ENCODE results near the gene GAPVD1.
"Not testable (repeated sequence)": the region's sequence is repeated elsewhere in the genome, so short reads cannot be mapped to it uniquely, and the experiment has no call there.

The GAPVD1 gene

GRCh38 chr9:125304273-125304672 lies 42.6 kb downstream of the GAPVD1 start:
- no peak for DNase-seq (ENCODE audit: low spot score)

- no peak for DNase-seq (ENCODE audit: low spot score)
Observed at GRCh38 chr9:125312411-125312810, 50.8 kb downstream of the GAPVD1 start.

DNA sequence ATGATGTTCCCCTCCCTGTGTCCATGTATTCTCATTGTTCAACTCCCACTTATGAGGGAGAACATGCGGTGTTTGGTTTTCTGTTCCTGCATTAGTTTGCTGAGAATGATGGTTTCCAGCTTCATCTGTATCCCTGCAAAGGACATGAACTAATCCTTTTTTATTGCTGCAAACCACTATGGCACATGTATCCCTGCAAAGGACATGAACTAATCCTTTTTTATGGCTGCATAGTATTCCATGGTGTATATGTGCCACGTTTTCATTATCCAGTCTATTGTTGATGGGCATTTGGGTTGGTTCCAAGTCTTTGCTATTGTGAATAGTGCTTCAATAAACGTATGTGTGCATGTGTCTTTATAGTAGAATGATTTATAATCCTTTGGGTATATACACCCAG lies 54.7 kb downstream of the GAPVD1 start:
- not testable (repeated sequence) for DNase-seq (ENCODE audit: low spot score)

GRCh38 chr9:125317704-125318103 lies 56.1 kb downstream of the GAPVD1 start:
- DNase-seq (ENCODE audit: low spot score): no peak

- no peak for DNase-seq (ENCODE audit: low spot score)
Observed at GRCh38 chr9:125321496-125321895, 59.9 kb downstream of the GAPVD1 start.

GRCh38 chr9:125323615-125324014 lies 62.0 kb downstream of the GAPVD1 start:
- no peak for DNase-seq (ENCODE audit: low spot score)

- no peak for DNase-seq (ENCODE audit: low spot score)
Observed at GRCh38 chr9:125325826-125326225, 64.2 kb downstream of the GAPVD1 start.

DNA sequence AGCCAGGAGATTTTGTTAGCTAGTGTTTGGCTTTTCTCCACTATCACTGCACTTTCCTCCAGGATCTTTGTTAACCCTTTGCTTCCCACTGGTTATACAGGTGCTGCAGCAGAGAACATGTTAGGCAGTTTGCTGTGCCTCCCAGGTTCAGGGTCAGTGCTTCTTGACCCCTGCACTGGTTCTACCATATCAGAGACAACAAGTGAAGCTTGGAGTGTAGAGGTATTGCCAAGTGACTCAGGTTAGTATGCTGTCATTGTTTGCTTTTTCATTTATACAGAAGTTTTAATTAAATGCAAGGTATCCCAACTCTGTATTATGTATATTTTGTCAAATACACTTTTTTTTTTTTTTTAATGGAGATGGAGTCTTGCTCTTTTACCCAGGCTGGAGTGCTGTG lies 68.4 kb downstream of the GAPVD1 start:
- no peak for DNase-seq (ENCODE audit: low spot score)

- DNase-seq (ENCODE audit: low spot score): no peak
Observed at GRCh38 chr9:125330587-125330986, 69.0 kb downstream of the GAPVD1 start.

DNA sequence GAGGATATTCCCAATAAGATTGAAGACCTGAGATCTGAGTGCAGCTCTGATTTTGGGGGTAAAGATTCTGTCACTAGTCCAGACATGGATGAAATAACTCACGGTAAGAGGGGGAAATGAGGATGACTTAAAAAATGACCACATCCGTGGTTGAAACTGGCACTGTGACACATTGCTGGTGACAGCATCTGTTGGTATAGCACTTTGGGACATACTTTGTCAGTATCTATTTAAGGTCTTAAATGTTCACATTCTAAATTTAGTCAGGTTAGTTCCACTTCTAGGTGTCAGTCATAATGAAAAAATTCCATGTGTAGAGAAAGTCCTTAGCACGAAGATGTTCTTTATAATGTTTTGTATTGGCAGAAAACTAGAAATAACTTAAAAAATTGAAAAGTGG lies 70.9 kb downstream of the GAPVD1 start:
- DNase-seq (ENCODE audit: low spot score): no peak

DNA sequence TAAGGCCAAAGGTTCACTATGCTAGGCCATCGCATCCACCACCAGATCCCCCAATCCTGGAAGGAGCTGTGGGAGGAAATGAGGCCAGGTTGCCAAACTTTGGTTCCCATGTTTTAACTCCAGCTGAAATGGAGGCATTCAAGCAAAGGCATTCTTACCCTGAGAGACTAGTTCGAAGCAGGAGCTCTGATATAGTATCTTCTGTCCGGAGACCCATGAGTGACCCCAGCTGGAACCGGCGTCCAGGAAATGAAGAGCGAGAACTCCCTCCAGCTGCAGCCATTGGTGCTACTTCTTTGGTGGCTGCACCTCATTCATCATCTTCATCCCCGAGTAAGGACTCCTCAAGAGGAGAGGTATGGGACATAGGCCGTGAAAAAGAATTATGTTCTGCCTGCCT lies 75.6 kb downstream of the GAPVD1 start:
- DNase-seq (ENCODE audit: low spot score): no peak

- no peak for DNase-seq (ENCODE audit: low spot score)
Observed at GRCh38 chr9:125338929-125339328, 77.3 kb downstream of the GAPVD1 start.

- DNase-seq (ENCODE audit: low spot score): no peak
Observed at GRCh38 chr9:125341566-125341965, 79.9 kb downstream of the GAPVD1 start.

- no peak for DNase-seq (ENCODE audit: low spot score)
Observed at GRCh38 chr9:125343518-125344275, 82.1 kb downstream of the GAPVD1 start.

- DNase-seq (ENCODE audit: low spot score): no peak
Observed at GRCh38 chr9:125346080-125346732, 84.6 kb downstream of the GAPVD1 start.

DNA sequence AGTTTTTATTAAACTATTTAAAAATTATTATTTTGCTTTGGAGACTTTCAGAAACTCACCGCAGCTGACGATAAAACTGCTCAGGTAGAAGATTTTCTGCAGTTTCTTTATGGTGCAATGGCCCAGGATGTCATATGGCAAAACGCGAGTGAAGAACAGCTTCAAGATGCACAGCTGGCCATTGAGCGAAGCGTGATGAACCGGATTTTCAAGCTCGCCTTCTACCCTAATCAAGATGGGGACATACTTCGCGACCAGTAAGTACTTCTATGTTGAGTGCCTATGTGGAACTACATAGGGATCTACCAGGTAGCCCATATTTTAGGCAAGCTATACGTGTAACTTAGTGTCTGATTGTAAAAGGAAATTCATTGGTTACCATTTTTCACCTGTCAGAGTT lies 94.0 kb downstream of the GAPVD1 start:
- DNase-seq (ENCODE audit: low spot score): no peak

GRCh38 chr9:125356032-125356431 lies 94.4 kb downstream of the GAPVD1 start:
- no peak for DNase-seq (ENCODE audit: low spot score)

- no peak for DNase-seq (ENCODE audit: low spot score)
Observed at GRCh38 chr9:125359011-125359410, 97.4 kb downstream of the GAPVD1 start.

- no peak for DNase-seq (ENCODE audit: low spot score)
Observed at GRCh38 chr9:125360601-125361000, 99.0 kb downstream of the GAPVD1 start.

GRCh38 chr9:125361837-125362531 lies 100.4 kb downstream of the GAPVD1 start:
- DNase-seq (ENCODE audit: low spot score): no peak

GRCh38 chr9:125366676-125367075 lies 105.0 kb downstream of the GAPVD1 start:
- DNase-seq (ENCODE audit: low spot score): no peak

DNA sequence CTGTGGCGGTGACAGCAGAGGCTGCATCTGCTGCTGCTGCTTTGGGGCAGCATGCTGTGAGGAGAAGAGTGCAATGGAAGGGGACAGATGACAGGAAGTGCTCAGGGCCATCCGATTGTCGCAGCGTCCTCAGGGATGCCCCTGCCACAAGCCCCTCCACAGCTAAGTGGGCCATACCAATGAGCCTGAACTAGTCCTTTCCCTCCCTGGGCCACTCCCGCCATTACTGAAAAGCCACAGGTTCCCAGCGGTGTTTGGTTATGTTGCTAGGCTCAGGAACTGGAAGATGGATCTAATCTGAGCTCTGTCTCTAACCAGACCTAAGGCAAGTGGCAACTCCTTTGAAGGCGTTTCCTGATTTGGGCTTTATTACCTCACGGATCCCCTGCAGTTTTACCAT lies 109.2 kb downstream of the GAPVD1 start:
- DNase-seq (ENCODE audit: low spot score): no peak

Measured in left forelimb (tissue), 1 donor.